Fibroblast of mammary gland (primary cell): ENCODE results near the gene GPR62.

Experiments
- DNase-seq: peaks from one replicate; pipeline ENCODE4 v3.0.0-alpha.2; 2010; ENCODE audit warnings: low read depth
- H3K4me3 ChIP-seq: 2 replicates; pipeline ENCODE4 v1.5.1; 2011; ENCODE audit warnings: low read depth, mild to moderate bottlenecking, low read length, moderate library complexity; ENCODE audit not compliant: control insufficient read depth
- CTCF ChIP-seq: conservative IDR thresholded peaks from 2 replicates; pipeline ENCODE4 v1.5.1; 2011; ENCODE audit warnings: low read depth, low read length, inconsistent platforms; ENCODE audit not compliant: control insufficient read depth, insufficient read depth

Gene GPR62

GRCh38 chr3:51940648-51941462, 14.3 kb upstream of the GPR62 start:
- DNase-seq = peak; percentile 39
- H3K4me3 ChIP-seq = peak overlapping the region; percentile 81
- no peak for TF ChIP-seq CTCF

- no peak for TF ChIP-seq CTCF
- DNase-seq = no peak
- H3K4me3 ChIP-seq = peak overlapping the region; percentile 81
Observed at GRCh38 chr3:51941463-51941797, 13.8 kb upstream of the GPR62 start.

GRCh38 chr3:51941798-51942602, 13.2 kb upstream of the GPR62 start, which contains the start of the genes PARP3 and RRP9:
Gene PARP3 (plus strand): TSS chr3:51942363. CDS start chr3:51943356, 993 bp downstream.
Gene RRP9 (minus strand): TSS chr3:51941904. CDS start chr3:51941867, 37 bp downstream.
- peak; percentile 100 for DNase-seq
- peak within 1 kb of the TSS; percentile 81 for H3K4me3 ChIP-seq
- TF ChIP-seq CTCF = peak; percentile 89

- peak overlapping the region; percentile 50 for H3K4me3 ChIP-seq
- DNase-seq = peak; percentile 59
- TF ChIP-seq CTCF = no peak
Observed at GRCh38 chr3:51942603-51943450, 12.4 kb upstream of the GPR62 start.

GRCh38 chr3:51943451-51944391, 11.5 kb upstream of the GPR62 start:
- DNase-seq = no peak
- no peak for TF ChIP-seq CTCF
- no peak overlapping the region for H3K4me3 ChIP-seq
